Esophagus muscularis mucosa (tissue), 4 donors: ENCODE measurements around the gene PCDHGA7. TPM values are rescaled to one million over a fixed set of nuclear protein-coding genes. Genes with fewer than 3 reads are reported as not detected.

ENCODE experiments used
- DNase-seq: peaks from one replicate; pipeline ENCODE4 v3.0.0-alpha.2; 2017; ENCODE audit errors: extremely low spot score
- H3K27ac ChIP-seq, 4 donors: fragments of 200-600 bp; sonication (generic); replicated peaks in 1 of 4; 1 replicate in 3 of 4; 2 replicates in 1 of 4; pipeline ENCODE4 v1.5.1; 2016 to 2019; ENCODE audit warnings: mild to moderate bottlenecking in 1 of 4
- H3K27me3 ChIP-seq, 4 donors: fragments of 200-600 bp; sonication (generic); one replicate each; pipeline versions ENCODE4 v1.5.1 to v1.6.0; 2016 to 2019
- H3K36me3 ChIP-seq, 4 donors: fragments of 200-600 bp; sonication (generic); one replicate each; pipeline ENCODE4 v1.5.1; 2016 to 2019
- H3K4me1 ChIP-seq, 4 donors: fragments of 200-600 bp; sonication (generic); one replicate each; pipeline ENCODE4 v1.5.1; 2016 to 2019
- H3K4me3 ChIP-seq, 4 donors: fragments of 200-600 bp; sonication (generic); 1 replicate in 2 of 4; 2 replicates in 2 of 4; pipeline ENCODE4 v1.5.1; 2016 to 2019; ENCODE audit warnings: mild to moderate bottlenecking in 4 of 4, moderate library complexity in 1 of 4
- H3K9me3 ChIP-seq, 4 donors: fragments of 200-600 bp; sonication (generic); 1 replicate in 3 of 4; 2 replicates in 1 of 4; pipeline ENCODE4 v1.5.1; 2016 to 2019
- CTCF ChIP-seq, 3 experiments: fragments of 200-600 bp in 2 of 3; fragments of 450-650 bp in 1 of 3; sonication (generic) in 2 of 3; IDR thresholded peaks; one replicate each; pipeline ENCODE4 v1.5.1; 2017 to 2019; ENCODE audit warnings: antibody characterized with exemption in 3 of 3, mild to moderate bottlenecking in 2 of 3, moderate library complexity in 1 of 3
- EP300 ChIP-seq: sonication (generic); formaldehyde crosslinking; IDR thresholded peaks from one replicate; pipeline ENCODE4 v1.6.1; 2017; ENCODE audit warnings: antibody characterized with exemption
- POLR2A ChIP-seq: fragments of 450-650 bp; IDR thresholded peaks from one replicate; pipeline ENCODE4 v1.6.1; 2017; ENCODE audit warnings: antibody characterized with exemption, moderate library complexity, mild to moderate bottlenecking, low read depth
- POLR2AphosphoS5 ChIP-seq, 2 donors: sonication (generic); formaldehyde crosslinking; IDR thresholded peaks; one replicate each; pipeline ENCODE4 v1.6.1; 2017; ENCODE audit warnings: antibody characterized with exemption in 2 of 2
- WGBS: methylation state at CpG from one replicate; pipeline ENCODE4 v1.1.5; 2018; 5-methylcytosine and 5-hydroxymethylcytosine counted together
- intact Hi-C: fragments of 100-400 bp; cut with DNase I; formaldehyde crosslinking; loops from one replicate; pipeline ENCODE4 v1.15.1; 2023
- total RNA-seq, 4 donors: library from RNA; depleted of rRNA; stranded (reverse); fragments of >200 nt; gene quantifications; one replicate each; pipeline versions ENCODE4 v1.1.0 to v1.2.1, GENCODE V29; 2016

PCDHGA7 gene
- total RNA-seq, 4 donors from 2014 or later: 4.3 to 9.1 (median 6.4) TPM

DNA sequence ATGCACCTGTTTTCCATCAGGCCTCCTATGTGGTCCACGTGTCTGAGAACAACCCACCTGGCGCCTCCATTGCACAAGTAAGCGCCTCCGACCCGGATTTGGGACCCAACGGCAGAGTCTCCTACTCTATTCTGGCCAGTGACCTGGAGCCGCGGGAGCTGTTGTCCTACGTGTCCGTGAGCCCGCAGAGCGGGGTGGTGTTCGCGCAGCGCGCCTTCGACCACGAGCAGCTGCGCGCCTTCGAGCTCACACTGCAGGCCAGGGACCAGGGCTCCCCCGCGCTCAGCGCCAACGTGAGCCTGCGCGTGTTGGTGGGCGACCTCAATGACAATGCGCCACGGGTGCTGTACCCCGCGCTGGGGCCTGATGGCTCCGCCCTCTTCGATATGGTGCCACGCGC is 31.0 kb upstream of the PCDHGA7 start:
- no peaks in the 10 kb centered on the region for H3K4me1 ChIP-seq
- DNase-seq: no peak
- peaks cover 4 to 96% (median 88%) of the 10 kb centered on the region in 4 donors for H3K9me3 ChIP-seq
- peaks cover 0 to 29% (median 3%) of the 10 kb centered on the region in 4 donors for H3K27me3 ChIP-seq
- TF ChIP-seq POLR2AphosphoS5 (IDR thresholded peaks at IDR 0.05) (no peak), EP300 (no peak), POLR2A (no peak), CTCF (IDR thresholded peaks at IDR 0.05) (no peak)
- H3K36me3 ChIP-seq: no peaks in the 10 kb centered on the region
- WGBS: no CpG with 5 or more reads among the region's 36 CpGs
- H3K4me3 ChIP-seq: no peak overlapping the region
- no peak overlapping the region for H3K27ac ChIP-seq
- intact Hi-C loops: loop anchor here (10.0 kb wide), 1 partner anchor 213 kb away; no protein-coding TSS in a partner anchor

DNA sequence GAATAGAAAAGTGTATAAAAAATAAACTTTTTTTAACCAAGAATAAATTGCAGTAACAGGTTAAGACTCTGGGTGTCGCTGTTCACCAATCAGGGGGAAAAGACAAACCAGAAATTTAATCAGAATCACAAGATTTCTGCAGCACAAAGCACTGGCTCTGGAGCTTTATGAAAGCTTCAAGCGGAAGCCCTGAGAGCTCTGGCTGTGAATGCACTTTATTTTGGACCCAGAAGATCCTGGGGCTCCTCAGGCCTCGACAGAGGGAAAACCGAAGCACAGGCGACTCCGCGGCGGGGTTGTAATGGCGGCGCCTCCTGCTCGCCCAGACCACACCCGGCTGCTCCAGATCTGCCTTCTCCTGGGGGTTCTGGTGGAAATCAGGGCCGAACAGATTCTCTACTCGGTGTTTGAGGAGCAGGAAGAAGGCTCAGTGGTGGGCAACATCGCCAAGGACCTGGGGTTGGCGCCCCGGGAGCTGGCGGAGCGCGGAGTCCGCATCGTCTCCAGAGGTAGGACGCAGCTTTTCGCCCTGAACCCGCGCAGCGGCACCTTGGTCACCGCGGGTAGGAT is 27.6 kb upstream of the PCDHGA7 start, which contains the start of gene PCDHGA4:
TSS of gene PCDHGA4 (plus strand) at position 122 of the 570 bp plus-strand sequence. CDS start at position 209, 87 bp downstream.
- no peak for DNase-seq
- H3K4me3 ChIP-seq: peak within 1 kb of the TSS; percentile 21 to 48 (median 43)
- 16% methylated on average over 13 of the region's 29 CpGs for WGBS
- intact Hi-C loops: loop anchor here (10.0 kb wide), 1 partner anchor 210 kb away; no protein-coding TSS in a partner anchor
- no peak within 1 kb of the TSS for H3K27ac ChIP-seq
- H3K9me3 ChIP-seq: peaks cover 10 to 98% (median 95%) of the 10 kb centered on the region in 4 donors
- no peaks in the 10 kb centered on the region for H3K4me1 ChIP-seq
- TF ChIP-seq POLR2AphosphoS5 (IDR thresholded peaks at IDR 0.05) (no peak), CTCF (IDR thresholded peaks at IDR 0.05) (peak; percentile 30 to 33 (median 32))
- H3K36me3 ChIP-seq: no peaks in the 10 kb centered on the region
- H3K27me3 ChIP-seq: peaks cover 0 to 23% (median 3%) of the 10 kb centered on the region in 4 donors

- 48% methylated on average over 24 of the region's 24 CpGs for WGBS
- H3K36me3 ChIP-seq: no peaks in the 10 kb centered on the region
- peak overlapping the region; percentile 21 to 48 (median 43) for H3K4me3 ChIP-seq
- peaks cover 10 to 98% (median 95%) of the 10 kb centered on the region in 4 donors for H3K9me3 ChIP-seq
- TF ChIP-seq EP300 (no peak), POLR2A (no peak), CTCF (IDR thresholded peaks at IDR 0.05) (no peak), POLR2AphosphoS5 (IDR thresholded peaks at IDR 0.05) (no peak)
- H3K4me1 ChIP-seq: no peaks in the 10 kb centered on the region
- no peak for DNase-seq
- H3K27ac ChIP-seq: no peak overlapping the region
- intact Hi-C loops: loop anchor here (10.0 kb wide), 1 partner anchor 209 kb away; no protein-coding TSS in a partner anchor
- peaks cover 0 to 22% (median 3%) of the 10 kb centered on the region in 4 donors for H3K27me3 ChIP-seq
These were observed 26.9 kb upstream of the PCDHGA7 start for GRCh38 chr5:141355641-141356040.

DNA sequence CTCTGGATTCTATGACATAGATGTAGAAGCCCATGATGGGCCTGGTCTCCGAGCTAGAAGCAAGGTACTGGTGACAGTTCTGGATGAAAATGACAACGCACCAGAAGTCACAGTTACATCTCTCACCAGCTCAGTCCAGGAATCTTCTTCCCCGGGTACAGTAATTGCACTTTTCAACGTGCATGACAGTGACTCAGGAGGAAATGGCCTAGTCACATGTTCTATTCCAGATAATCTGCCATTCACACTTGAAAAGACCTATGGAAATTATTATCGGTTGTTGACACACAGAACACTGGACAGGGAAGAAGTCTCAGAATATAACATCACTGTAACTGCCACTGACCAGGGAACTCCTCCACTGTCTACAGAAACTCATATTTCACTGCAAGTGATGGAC is 26.4 kb upstream of the PCDHGA7 start:
- intact Hi-C loops: loop anchor here (10.0 kb wide), 1 partner anchor 209 kb away; no protein-coding TSS in a partner anchor
- no peak for TF ChIP-seq EP300
- TF ChIP-seq POLR2A: no peak
- no peak for TF ChIP-seq CTCF (IDR thresholded peaks at IDR 0.05)
- TF ChIP-seq POLR2AphosphoS5 (IDR thresholded peaks at IDR 0.05): no peak
- no peaks in the 10 kb centered on the region for H3K4me1 ChIP-seq
- 78% methylated on average over 5 of the region's 5 CpGs for WGBS
- H3K27me3 ChIP-seq: peaks cover 0 to 17% (median 2%) of the 10 kb centered on the region in 4 donors
- no peak overlapping the region for H3K4me3 ChIP-seq
- H3K9me3 ChIP-seq: peaks cover 10 to 98% (median 95%) of the 10 kb centered on the region in 4 donors
- H3K27ac ChIP-seq: no peak overlapping the region
- DNase-seq: no peak
- H3K36me3 ChIP-seq: no peaks in the 10 kb centered on the region
